ENCODE data around the gene GPC5.

- TF ChIP-seq, protein P1, sequence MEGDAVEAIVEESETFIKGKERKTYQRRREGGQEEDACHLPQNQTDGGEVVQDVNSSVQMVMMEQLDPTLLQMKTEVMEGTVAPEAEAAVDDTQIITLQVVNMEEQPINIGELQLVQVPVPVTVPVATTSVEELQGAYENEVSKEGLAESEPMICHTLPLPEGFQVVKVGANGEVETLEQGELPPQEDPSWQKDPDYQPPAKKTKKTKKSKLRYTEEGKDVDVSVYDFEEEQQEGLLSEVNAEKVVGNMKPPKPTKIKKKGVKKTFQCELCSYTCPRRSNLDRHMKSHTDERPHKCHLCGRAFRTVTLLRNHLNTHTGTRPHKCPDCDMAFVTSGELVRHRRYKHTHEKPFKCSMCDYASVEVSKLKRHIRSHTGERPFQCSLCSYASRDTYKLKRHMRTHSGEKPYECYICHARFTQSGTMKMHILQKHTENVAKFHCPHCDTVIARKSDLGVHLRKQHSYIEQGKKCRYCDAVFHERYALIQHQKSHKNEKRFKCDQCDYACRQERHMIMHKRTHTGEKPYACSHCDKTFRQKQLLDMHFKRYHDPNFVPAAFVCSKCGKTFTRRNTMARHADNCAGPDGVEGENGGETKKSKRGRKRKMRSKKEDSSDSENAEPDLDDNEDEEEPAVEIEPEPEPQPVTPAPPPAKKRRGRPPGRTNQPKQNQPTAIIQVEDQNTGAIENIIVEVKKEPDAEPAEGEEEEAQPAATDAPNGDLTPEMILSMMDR (IDR thresholded peaks at IDR 0.05; ENCODE audit: insufficient read depth, low read length, poor library complexity, severe bottlenecking) = no peak
- TF ChIP-seq EZH2phosphoT487 (conservative IDR thresholded peaks at IDR 0.05; ENCODE audit: low read length) = no peak
Measured at GRCh38 chr13:92833071-92833470, 1434.7 kb downstream of the GPC5 start.

Data from SU-DHL-6 (cell line).